ENCODE data around the gene NRAS. TPM values are rescaled to one million over a fixed set of nuclear protein-coding genes. Genes with fewer than 3 reads are reported as not detected.

The NRAS gene
- total and polyA plus RNA-seq, 7 donors, result 13.0 to 55.5 (median 16.1) TPM

GRCh38 chr1:114666954-114667353, 49.6 kb downstream of the NRAS start:
- no peak overlapping the region for H3K4me3 ChIP-seq
- H3K9me3 ChIP-seq, result no peaks in the 10 kb centered on the region
- TF ChIP-seq POLR2AphosphoS5 (IDR thresholded peaks at IDR 0.05) (no peak), CTCF (IDR thresholded peaks at IDR 0.05) (no peak), POLR2A (IDR thresholded peaks at IDR 0.05) (no peak), EP300 (IDR thresholded peaks at IDR 0.05) (no peak)
- H3K4me1 ChIP-seq, result peaks cover 0 to 16% (median 7%) of the 10 kb centered on the region in 4 donors
- no peaks in the 10 kb centered on the region for H3K27me3 ChIP-seq
- H3K36me3 ChIP-seq, result no peaks in the 10 kb centered on the region
- 91% methylated on average over 3 of the region's 3 CpGs for WGBS, 2 donors
- no peak overlapping the region for H3K27ac ChIP-seq
- DNase-seq, result no peak
- intact Hi-C loops (cut with DNase I), result no loop called here

- Histone ChIP-seq H3K4me3 (no peak overlapping the region), H3K27me3 (no peaks in the 10 kb centered on the region), H3K9me3 (no peaks in the 10 kb centered on the region), H3K36me3 (no peaks in the 10 kb centered on the region), H3K4me1 (no peaks in the 10 kb centered on the region), H3K27ac (no peak overlapping the region)
- no peak for DNase-seq
- intact Hi-C loops (cut with DNase I), result no loop called here
- 37 to 49% methylated on average over 2 of the region's 2 CpGs for WGBS, 2 donors
- TF ChIP-seq POLR2A (IDR thresholded peaks at IDR 0.05) (no peak), POLR2AphosphoS5 (IDR thresholded peaks at IDR 0.05) (no peak), CTCF (IDR thresholded peaks at IDR 0.05) (no peak), EP300 (IDR thresholded peaks at IDR 0.05) (no peak)
Observed at GRCh38 chr1:114660238-114660637, 56.3 kb downstream of the NRAS start.

Small RNA genes within 50 kb of the gene (small RNA-seq; reads per million reads assigned to genes)
- 0 reads per million in 3 donors for gene RN7SL432P
- 0 reads per million in 3 donors for gene RNY1P13

Other genes with a start within 250 kb of the NRAS start
- gene TRIM33, start 205.6 kb downstream of the NRAS start, total RNA-seq, result 10 to 100 TPM; 38.7 to 42.0 (median 41.5) TPM
- gene TRIM33, start 205.6 kb downstream of the NRAS start, polyA plus RNA-seq, result 1 to 10 TPM; 4.6 to 8.9 (median 4.8) TPM
- gene BCAS2, start 135.2 kb downstream of the NRAS start, total RNA-seq, result 10 to 100 TPM; 29.1 to 47.6 (median 35.9) TPM
- gene BCAS2, start 135.2 kb downstream of the NRAS start, polyA plus RNA-seq, result 10 to 100 TPM; 35.5 to 51.6 (median 41.4) TPM
- 1 to 10 TPM; 1.9 to 4.7 (median 3.4) TPM for gene DENND2C, start 46.7 kb downstream of the NRAS start, total RNA-seq
- under 1 TPM; 0.23 to 0.60 (median 0.29) TPM for gene DENND2C, start 46.7 kb downstream of the NRAS start, polyA plus RNA-seq
- not detected for gene AMPD1, start 21.2 kb downstream of the NRAS start, total RNA-seq
- under 1 TPM in 1 of 3 donors, not detected in 2; 0.92 TPM for gene AMPD1, start 21.2 kb downstream of the NRAS start, polyA plus RNA-seq
- 1,000 to 10,000 TPM; 1,738 to 2,762 (median 1,986) TPM for gene CSDE1, start 41.2 kb upstream of the NRAS start, total RNA-seq
- 100 to 1,000 TPM; 167 to 228 (median 186) TPM for gene CSDE1, start 41.2 kb upstream of the NRAS start, polyA plus RNA-seq
- gene SIKE1, start 63.9 kb upstream of the NRAS start, total RNA-seq, result 10 to 100 TPM; 20.0 to 36.0 (median 26.4) TPM
- gene SIKE1, start 63.9 kb upstream of the NRAS start, polyA plus RNA-seq, result 10 to 100 TPM; 10.2 to 22.2 (median 19.3) TPM
- not detected for gene SYCP1, start 138.1 kb upstream of the NRAS start, total RNA-seq
- not detected for gene SYCP1, start 138.1 kb upstream of the NRAS start, polyA plus RNA-seq

All from sigmoid colon (tissue), 7 donors.